CD4-positive, alpha-beta T cell (primary cell): ENCODE measurements around the gene SPC24. TPM values are rescaled to one million over a fixed set of nuclear protein-coding genes. Genes with fewer than 3 reads are reported as not detected.
A peak's percentile ranks its signal among the peaks of the same experiment; 100 is the strongest.

ENCODE experiments used
- ATAC-seq: fragments of 200-7000 bp; cut with Tn5 transposase; one replicate; pipeline ENCODE4 v1.10.0; 2022; ENCODE audit warnings: mild to moderate bottlenecking; ENCODE audit not compliant: poor library complexity
- CTCF ChIA-PET: fragments of 350-600 bp; sonication (Branson Sonifier 250); formaldehyde crosslinking; loops from one replicate; lab custom pipeline; 2021; ENCODE audit warnings: antibody characterized with exemption, inconsistent platforms; lab: Charles Lee
- POLR2A ChIA-PET: fragments of 350-600 bp; sonication (Branson Sonifier 250); formaldehyde crosslinking; loops from one replicate; lab custom pipeline; 2021; ENCODE audit warnings: antibody characterized with exemption, inconsistent platforms; lab: Charles Lee
- DNase-seq, 14 experiments: peaks; one replicate each; pipeline ENCODE4 v3.0.0-alpha.2; 2013 to 2020; ENCODE audit warnings: mixed read lengths in 2 of 14
- H3K27ac ChIP-seq, 2 donors: one replicate each; pipeline versions ENCODE4 v1.5.1 to v1.7.0; 2013; ENCODE audit warnings: low read length in 2 of 2, low read depth in 1 of 2, mild to moderate bottlenecking in 1 of 2
- H3K27me3 ChIP-seq, 2 experiments: 1 replicate in 1 of 2; 2 replicates in 1 of 2; pipeline versions ENCODE4 v1.6.1 to v1.7.0; 2013; ENCODE audit warnings: low read length in 2 of 2, control low read depth in 1 of 2, mild to moderate bottlenecking in 1 of 2, moderate library complexity in 1 of 2; ENCODE audit not compliant: insufficient read depth in 2 of 2, control insufficient read depth in 1 of 2
- H3K36me3 ChIP-seq: one replicate; pipeline ENCODE4 v1.6.1; 2013; ENCODE audit warnings: low read length, control low read depth; ENCODE audit not compliant: insufficient read depth
- H3K4me1 ChIP-seq: one replicate; pipeline ENCODE4 v1.6.1; 2013; ENCODE audit warnings: low read length, control low read depth; ENCODE audit not compliant: insufficient read depth
- H3K4me3 ChIP-seq: one replicate; pipeline ENCODE4 v1.5.1; 2013; ENCODE audit warnings: mild to moderate bottlenecking, low read length, moderate library complexity
- H3K9me3 ChIP-seq, 2 experiments: 1 replicate in 1 of 2; 2 replicates in 1 of 2; pipeline versions ENCODE4 v1.6.1 to v1.7.0; 2013; ENCODE audit warnings: low read length in 2 of 2, mild to moderate bottlenecking in 2 of 2, control low read depth in 1 of 2, moderate library complexity in 1 of 2; ENCODE audit not compliant: control insufficient read depth in 1 of 2, insufficient read depth in 1 of 2
- H3K27ac Mint-ChIP-seq: one replicate; pipeline ENCODE4 v1.8.0; 2020; ENCODE audit warnings: mixed read lengths
- H3K27me3 Mint-ChIP-seq: one replicate; pipeline ENCODE4 v1.8.0; 2021; ENCODE audit warnings: mixed read lengths
- H3K36me3 Mint-ChIP-seq: one replicate; pipeline ENCODE4 v1.8.0; 2021; ENCODE audit warnings: low read depth, mixed read lengths
- H3K4me1 Mint-ChIP-seq: one replicate; pipeline ENCODE4 v1.8.0; 2021; ENCODE audit warnings: low read depth, mixed read lengths
- H3K4me3 Mint-ChIP-seq: one replicate; pipeline ENCODE4 v1.8.0; 2020; ENCODE audit warnings: mild to moderate bottlenecking, mixed read lengths
- H3K9me3 Mint-ChIP-seq: one replicate; pipeline ENCODE4 v1.8.0; 2020; ENCODE audit warnings: mixed read lengths
- CTCF ChIP-seq: fragments of 200-600 bp; IDR thresholded peaks from one replicate; pipeline ENCODE4 v1.8.0; 2022; ENCODE audit warnings: antibody characterized with exemption, mild to moderate bottlenecking
- intact Hi-C, 2 experiments: fragments of 100-400 bp; cut with DNase I in 1 of 2; cut with micrococcal nuclease in 1 of 2; formaldehyde crosslinking; loops; one replicate each; pipeline versions ENCODE4 v1.15.1 to v1.9.0; 2023 to 2025; cut with DNase I, micrococcal nuclease
- total RNA-seq, 174 experiments: library from RNA in 2 of 174; stranded (reverse) in 2 of 174; gene quantifications; one replicate each; pipeline ENCODE4 v1.2.3 and lab custom pipeline; 2021 to 2026

The SPC24 gene
- total RNA-seq, 2 experiments from 2014 or later: 0.59 to 1.5 TPM

DNA sequence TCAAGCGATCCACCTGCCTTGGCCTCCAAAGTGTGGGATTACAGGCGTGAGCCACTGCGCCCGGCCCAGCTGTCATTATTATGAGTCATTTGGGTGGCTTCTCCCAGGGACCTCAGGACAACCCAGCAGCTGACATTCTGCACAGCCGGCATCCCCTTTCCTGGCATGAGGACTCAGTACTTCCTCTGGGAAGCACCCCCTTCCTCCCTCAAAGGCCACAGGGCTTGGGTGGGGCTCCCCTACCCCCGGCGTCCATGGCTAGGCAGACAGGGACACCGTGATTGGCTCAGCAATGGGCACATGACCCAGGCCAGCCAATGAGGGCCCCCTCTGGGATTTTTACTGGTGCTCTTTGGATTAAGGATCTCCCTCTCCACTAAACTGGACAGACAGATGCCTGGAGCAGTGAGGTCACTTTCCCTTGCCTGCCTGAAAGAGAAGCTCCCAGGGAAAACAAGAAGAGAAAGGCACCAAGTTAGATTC, 35.7 kb upstream of the SPC24 start:
- Histone ChIP-seq H3K27me3 (peaks cover 2 to 3% of the 10 kb centered on the region in 2 experiments), H3K9me3 (peaks cover 0 to 7% of the 10 kb centered on the region in 2 experiments), H3K4me1 (peaks cover 10% of the 10 kb centered on the region), H3K4me3 (no peak overlapping the region), H3K27ac (no peak overlapping the region), H3K36me3 (no peaks in the 10 kb centered on the region)
- H3K27me3 Mint-ChIP-seq: peaks cover 10% of the 10 kb centered on the region
- H3K36me3 Mint-ChIP-seq: no peaks in the 10 kb centered on the region
- peak in 2 of 14 experiments; percentile 28 to 52 for DNase-seq
- CTCF ChIA-PET: no interaction called here
- ATAC-seq: no peak
- H3K4me1 Mint-ChIP-seq: peaks cover 8% of the 10 kb centered on the region
- H3K9me3 Mint-ChIP-seq: no peaks in the 10 kb centered on the region
- intact Hi-C loops: no loop called here
- no peak overlapping the region for H3K27ac Mint-ChIP-seq
- TF ChIP-seq CTCF: no peak
- no peak overlapping the region for H3K4me3 Mint-ChIP-seq
- POLR2A ChIA-PET: no interaction called here

GRCh38 chr19:11190501-11190900, 34.9 kb upstream of the SPC24 start:
- no peaks in the 10 kb centered on the region for H3K9me3 Mint-ChIP-seq
- peaks cover 5% of the 10 kb centered on the region for H3K4me1 Mint-ChIP-seq
- Histone ChIP-seq H3K4me3 (no peak overlapping the region), H3K36me3 (no peaks in the 10 kb centered on the region), H3K27ac (no peak overlapping the region), H3K9me3 (peaks cover 0 to 7% of the 10 kb centered on the region in 2 experiments), H3K4me1 (peaks cover 9% of the 10 kb centered on the region), H3K27me3 (no peaks in the 10 kb centered on the region)
- no peak overlapping the region for H3K27ac Mint-ChIP-seq
- peaks cover 3% of the 10 kb centered on the region for H3K27me3 Mint-ChIP-seq
- TF ChIP-seq CTCF: no peak
- ChIA-PET CTCF (no interaction called here), POLR2A (no interaction called here)
- no peak for ATAC-seq
- no peak for DNase-seq
- H3K36me3 Mint-ChIP-seq: no peaks in the 10 kb centered on the region
- H3K4me3 Mint-ChIP-seq: no peak overlapping the region
- intact Hi-C loops: no loop called here

DNA sequence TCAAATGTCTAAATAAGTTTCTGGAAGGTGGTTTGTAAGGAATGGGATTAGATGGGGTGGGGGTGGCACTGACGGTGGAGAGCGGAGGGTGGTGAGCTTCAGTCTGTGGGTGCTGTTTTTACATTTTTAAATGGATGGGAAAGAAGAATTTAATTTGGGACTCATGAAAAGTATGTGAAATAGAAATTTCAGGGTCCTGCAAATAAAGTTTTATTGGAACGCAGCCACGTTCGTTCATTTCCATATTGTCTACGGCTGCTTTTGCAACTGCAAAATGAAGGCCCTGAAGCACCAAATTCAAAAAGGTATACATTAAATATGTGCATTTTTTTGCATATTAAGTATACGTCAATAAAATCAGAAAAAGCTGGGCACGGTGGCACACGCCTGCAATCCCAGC, 31.9 kb upstream of the SPC24 start:
- Mint-ChIP-seq H3K27ac (no peak overlapping the region), H3K36me3 (no peaks in the 10 kb centered on the region), H3K4me3 (no peak overlapping the region), H3K4me1 (no peaks in the 10 kb centered on the region), H3K9me3 (no peaks in the 10 kb centered on the region), H3K27me3 (no peaks in the 10 kb centered on the region)
- H3K27me3 ChIP-seq: no peaks in the 10 kb centered on the region
- POLR2A ChIA-PET: no interaction called here
- intact Hi-C loops: no loop called here
- H3K9me3 ChIP-seq: peaks cover 0 to 4% of the 10 kb centered on the region in 2 experiments
- H3K4me3 ChIP-seq: no peak overlapping the region
- ATAC-seq (no peak), DNase-seq (no peak)
- H3K36me3 ChIP-seq: no peaks in the 10 kb centered on the region
- CTCF ChIA-PET: no interaction called here
- TF ChIP-seq CTCF: no peak
- no peaks in the 10 kb centered on the region for H3K4me1 ChIP-seq
- no peak overlapping the region for H3K27ac ChIP-seq
